GM18951 (cell line): ENCODE measurements around the gene NCOA7.
"Not testable (repeated sequence)": the region's sequence is repeated elsewhere in the genome, so short reads cannot be mapped to it uniquely, and the experiment has no call there.

ENCODE experiments used
- POLR2A ChIP-seq: IDR thresholded peaks from 4 replicates; pipeline ENCODE4 v1.6.1; 2011; ENCODE audit warnings: mild to moderate bottlenecking; ENCODE audit not compliant: insufficient read length, insufficient read depth; ENCODE audit errors: extremely low read depth
- in situ Hi-C: fragments of 300-500 bp; cut with MboI; formaldehyde crosslinking; loops from one replicate; pipeline ENCODE4 v1.12.0; 2022; ENCODE audit warnings: low sequenced_read_pairs, mixed read lengths, inconsistent platforms; ENCODE audit not compliant: unreplicated experiment

NCOA7 gene

DNA sequence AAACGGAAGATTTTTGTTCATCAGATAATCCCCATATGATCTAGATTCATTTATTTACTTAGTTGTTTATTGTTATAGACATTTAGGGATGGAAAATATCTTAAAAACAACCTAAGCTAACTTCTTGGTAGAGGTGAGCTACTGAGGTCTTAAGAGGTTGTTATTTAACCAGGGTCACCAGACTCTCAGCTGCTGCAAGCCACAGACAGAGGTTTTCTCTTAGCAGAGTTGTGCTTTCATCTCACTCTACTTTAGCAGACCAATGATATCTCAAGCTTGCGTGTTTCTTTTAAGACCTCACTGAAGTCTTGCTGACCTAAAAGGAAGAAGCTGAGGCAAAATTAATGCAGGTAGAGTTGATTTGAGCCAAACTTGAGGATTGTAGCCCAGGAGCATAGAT lies 43.6 kb downstream of the NCOA7 start:
- in situ Hi-C loops = no loop called here
- TF ChIP-seq POLR2A = no peak

DNA sequence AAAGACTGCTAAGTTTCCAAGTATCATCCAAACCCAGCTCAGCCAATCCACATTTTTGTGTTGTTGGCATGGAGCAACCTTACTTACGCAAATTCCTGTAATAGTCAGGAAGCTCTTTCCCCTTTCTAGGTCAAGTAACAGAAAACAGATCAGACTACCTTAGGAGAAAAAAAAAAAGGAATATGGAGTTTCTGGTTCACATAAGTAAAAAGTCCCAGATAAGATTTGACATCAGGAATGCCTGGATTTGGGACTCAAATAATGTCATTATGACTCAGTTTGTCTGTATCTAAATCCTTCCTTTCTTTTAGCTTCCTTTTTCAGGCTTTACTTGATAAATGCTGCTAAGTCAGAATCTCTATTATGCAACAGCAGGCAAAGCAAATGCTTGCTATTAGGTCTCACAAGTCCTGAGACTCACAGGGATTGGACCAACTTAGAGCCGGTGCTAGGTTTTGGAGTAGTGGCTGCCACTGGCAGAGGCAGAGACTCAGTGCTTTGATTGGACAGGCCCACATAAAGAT lies 44.5 kb downstream of the NCOA7 start:
- in situ Hi-C loops = no loop called here
- no peak for TF ChIP-seq POLR2A

DNA sequence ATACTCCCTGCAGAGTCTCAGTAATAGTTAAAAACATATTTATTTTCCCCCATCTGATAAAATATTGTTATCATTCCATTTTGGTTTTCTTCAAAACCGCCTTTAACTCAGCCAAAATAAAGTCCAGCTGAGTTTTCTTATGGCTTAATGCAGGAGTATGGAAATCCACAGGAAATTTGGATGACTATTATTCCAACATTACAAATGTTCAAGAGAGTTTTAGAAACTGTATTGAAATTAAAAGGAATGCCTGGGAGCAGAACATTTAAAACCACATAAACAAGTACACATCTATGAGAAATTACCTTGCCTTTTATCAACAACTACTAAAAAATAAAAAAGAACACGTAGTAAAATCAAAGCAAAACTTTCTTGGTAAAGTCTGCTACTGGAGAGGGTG lies 45.7 kb downstream of the NCOA7 start:
- no peak for TF ChIP-seq POLR2A
- in situ Hi-C loops = no loop called here

DNA sequence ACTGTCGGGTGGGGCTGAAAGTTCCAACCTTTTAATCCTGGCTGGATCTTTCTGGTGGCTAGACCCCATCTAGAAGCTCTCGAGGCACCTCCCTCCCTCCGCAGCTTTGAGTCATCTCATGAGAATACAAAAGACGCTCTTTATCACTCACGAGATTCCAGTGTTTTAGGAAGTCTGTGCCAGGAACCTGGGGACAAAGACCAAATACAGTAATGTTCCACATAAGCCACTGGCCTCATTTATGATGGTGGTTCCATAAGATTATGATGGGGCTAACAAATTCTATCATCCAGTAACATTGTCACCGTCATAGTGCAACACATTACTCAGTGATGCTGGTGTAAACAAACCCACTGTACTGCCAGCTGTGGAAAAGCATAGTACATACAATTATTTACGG lies 48.7 kb downstream of the NCOA7 start:
- in situ Hi-C loops = no loop called here
- TF ChIP-seq POLR2A = no peak

DNA sequence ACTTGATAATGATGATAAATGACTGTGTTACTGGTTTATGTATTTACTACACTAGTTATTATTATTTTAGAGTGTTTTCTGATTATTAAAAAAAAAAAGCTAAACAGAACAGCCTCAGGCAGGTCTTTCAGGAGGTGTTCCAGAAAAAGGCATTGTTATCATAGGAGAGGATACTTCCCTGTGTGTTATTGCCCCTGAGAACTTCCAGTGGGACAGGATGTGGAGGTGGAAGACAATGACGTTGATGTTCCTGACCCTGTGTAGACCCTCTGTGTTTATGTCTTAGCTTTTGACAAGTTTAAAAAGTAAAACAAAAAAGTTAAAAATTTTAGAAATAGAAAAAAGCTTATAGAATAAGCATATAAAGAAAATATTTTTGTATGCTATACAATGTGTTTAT lies 49.1 kb downstream of the NCOA7 start:
- no peak for TF ChIP-seq POLR2A
- in situ Hi-C loops = no loop called here

DNA sequence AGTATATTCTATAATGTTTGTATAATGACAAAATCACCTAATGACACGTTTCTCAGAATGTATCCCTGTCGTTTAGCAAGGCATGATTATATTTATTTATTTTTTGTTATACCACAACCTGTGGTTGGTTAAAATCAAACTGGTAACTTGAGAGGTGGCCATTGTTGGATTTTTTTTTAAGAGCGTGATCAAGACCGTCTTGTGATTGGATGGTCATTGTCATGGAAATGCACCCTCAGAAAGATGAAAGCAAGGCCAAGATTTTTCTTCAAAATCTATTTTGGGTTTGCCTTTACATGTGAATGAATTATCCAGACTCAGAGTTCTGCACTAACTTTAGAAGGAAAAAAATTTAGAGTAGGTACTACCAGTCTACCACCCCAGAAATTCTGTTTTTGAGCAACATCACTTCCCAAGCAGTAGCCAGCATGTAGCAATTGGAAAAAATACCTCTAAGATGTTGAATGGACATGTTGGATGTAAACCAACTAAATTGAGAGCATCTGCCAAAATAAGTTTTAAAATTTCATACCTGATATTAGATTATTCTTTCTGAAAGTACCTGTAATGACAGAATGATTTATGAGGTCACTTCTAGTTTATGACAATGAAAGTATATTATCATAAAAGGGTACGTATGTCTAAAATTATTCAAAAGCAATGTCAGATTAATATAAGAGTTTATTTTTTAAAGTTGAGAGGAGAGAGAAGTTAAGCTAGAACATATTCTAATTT lies 50.8 kb downstream of the NCOA7 start:
- in situ Hi-C loops = no loop called here
- TF ChIP-seq POLR2A = no peak

DNA sequence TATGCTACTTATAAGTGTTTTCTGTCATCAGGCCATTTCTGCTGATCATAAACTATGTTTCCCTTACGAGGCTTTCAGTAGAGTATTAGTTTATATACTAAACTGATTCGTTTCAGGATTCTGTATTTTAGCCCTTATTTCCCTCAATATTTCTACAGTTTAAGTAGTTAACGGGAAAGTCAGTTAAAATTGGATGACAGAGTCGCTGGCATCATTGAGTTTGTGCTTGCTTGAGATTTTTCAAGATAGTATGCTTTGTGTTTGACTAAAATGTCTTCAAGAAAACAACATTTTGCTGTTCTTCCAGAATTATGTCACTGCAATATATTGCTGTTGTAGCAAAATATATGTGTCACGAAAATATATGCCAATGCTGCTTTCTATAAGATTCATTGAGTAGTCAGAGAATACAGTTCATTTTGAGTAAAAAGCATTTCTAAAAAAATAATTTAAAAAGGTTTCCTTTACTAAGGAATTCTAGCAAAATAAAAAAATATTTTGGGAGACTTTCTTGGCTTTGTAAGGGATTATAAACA lies 51.4 kb downstream of the NCOA7 start:
- no peak for TF ChIP-seq POLR2A

DNA sequence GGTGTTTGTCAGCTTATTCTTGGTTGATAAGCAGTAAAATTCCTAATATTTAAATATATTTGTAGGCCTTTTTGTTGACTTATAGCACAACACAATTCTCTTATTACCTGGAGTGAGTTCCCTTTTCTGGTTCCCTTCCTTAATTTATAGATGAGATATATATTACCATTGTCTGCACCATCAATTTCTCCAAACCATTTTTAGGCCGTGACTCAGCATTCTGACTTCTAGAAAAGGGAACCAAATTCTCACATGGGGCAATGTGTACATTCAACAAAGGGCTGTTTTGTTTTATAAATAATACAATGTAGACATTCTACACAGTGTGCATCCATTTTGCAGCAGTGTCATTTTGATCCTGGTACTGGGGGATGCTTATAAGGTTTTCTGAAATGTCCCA lies 52.8 kb downstream of the NCOA7 start:
- TF ChIP-seq POLR2A = no peak
- in situ Hi-C loops = no loop called here

More for the DNA sequence above, 51.4 kb downstream of the NCOA7 start:
- in situ Hi-C loops = no loop called here

DNA sequence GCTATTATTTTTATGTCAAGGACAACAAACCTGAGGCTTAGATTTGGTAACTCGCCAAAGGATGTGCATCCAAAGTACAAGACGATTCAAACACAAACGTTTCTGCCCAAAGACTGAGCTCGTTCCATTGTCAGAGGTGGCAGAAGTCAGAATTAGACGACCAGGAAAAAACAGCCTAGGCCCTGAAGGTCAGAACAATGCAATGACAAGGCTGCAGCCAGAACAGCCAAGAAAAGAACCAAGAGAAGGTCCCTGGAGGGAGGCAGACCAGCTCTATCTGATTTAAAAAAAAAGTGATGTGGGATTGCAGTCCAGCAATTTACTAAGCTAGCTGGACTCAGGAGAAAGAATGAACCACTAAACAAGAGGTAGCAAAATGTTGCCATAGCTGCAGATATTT lies 54.2 kb downstream of the NCOA7 start:
- no peak for TF ChIP-seq POLR2A
- in situ Hi-C loops = no loop called here

DNA sequence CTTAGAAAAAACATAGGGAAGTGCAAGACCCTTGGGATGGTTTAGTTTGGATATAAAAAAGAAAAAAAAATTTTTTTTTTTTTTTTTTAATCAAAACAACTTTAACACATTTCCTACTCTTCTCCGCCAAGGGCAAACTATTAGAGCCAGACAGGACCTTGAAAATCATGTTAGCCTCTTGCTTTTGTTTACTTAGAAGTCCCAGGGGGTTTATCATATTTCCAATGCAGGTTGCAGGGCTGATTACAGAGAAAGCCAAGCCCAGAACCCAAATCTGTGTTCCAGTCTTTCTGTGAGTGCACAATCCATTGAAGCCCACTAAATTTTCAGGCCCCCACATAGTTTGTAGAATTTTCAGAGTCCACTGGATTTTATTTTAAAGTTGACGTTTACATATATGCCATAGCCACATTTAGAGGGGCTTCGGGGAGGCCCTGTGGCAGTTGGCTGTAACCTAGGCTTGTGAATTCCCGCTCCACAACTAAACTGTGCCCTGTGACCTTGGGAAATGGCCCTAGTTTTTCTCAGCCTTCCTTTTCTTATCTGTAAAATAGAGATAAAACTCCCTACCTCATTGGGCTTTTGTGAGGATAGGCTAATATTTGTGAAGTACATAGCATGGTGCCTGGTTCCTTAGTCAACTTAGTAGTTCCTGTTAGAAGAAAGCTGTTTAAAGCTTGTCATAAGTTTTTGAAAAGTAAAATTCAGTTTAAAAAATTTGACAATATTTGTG lies 55.7 kb downstream of the NCOA7 start:
- no peak for TF ChIP-seq POLR2A

DNA sequence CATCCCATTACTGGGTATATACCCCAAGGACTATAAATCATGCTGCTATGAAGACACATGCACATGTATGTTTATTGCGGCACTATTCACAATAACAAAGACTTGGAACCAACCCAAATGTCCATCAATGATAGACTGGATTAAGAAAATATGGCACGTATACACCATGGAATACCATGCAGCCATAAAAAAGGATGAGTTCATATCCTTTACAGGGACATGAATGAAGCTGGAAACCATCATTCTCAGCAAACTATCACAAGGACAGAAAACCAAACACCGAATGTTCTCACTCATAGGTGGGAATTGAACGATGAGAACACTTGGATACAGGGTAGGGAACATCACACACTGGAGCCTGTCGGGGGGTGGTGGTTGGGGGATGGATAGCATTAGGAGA lies 57.5 kb downstream of the NCOA7 start:
- in situ Hi-C loops = not testable (repeated sequence)

More for the DNA sequence above, 55.7 kb downstream of the NCOA7 start:
- in situ Hi-C loops = no loop called here

DNA sequence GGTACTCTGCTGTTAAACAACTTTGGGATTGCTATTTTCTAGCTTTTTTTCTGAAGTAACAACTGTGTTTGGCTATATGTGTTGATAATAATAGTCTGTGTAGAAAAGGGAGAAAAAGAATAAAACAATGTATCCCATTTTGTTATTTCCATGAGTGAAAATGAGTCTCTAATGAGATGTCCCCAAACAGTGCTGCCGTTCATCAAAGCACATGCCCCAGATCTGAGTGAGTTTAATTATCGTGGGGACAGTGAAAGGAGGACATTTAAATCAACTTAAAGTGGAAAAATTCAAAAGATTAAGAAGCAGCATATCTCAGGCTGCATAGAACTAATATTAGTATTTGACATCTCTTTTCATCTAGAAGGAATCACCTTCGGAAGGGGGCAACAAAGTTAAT lies 59.6 kb downstream of the NCOA7 start:
- in situ Hi-C loops = no loop called here
- no peak for TF ChIP-seq POLR2A

DNA sequence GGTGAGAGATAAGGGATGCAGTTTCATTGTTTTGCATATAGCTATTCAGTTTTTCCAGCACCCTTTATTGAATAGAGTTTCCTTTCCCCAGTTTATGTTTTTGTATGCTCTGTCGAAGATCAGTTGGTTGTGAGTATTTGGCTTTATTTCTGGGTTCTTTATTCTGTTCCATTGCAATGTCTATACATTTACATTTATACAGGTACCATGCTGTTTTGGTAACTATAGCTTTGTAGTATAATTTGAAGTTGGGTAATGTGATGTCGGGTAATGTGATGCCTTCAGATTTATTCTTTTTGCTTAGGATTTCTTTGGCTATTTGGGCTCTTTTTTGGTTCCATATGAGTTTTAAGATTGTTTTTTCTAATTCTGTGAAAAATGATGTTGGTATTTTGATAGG lies 61.8 kb downstream of the NCOA7 start:
- TF ChIP-seq POLR2A = no peak
- in situ Hi-C loops = no loop called here

DNA sequence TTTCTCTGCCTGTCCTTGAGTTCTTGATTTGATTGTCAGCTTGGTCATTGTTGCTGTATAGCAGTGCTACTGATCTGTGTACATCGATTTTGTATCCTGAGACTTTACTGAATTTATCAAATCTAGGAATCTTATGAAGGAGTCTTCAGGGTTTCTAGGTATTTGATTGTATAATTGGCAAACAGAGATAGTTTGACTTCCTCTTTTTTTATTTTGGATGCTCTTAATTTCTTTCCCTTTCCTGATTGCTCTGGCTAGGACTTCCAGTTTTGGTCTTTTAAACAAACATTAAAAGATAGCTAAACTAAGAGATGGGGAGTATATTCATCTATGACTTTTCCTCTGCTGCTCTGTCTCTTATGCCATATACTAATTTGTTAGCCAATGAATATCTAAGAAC lies 62.4 kb downstream of the NCOA7 start:
- no peak for TF ChIP-seq POLR2A
- in situ Hi-C loops = no loop called here
